ENCODE measurements around the gene CFAP46.
"Not testable (repeated sequence)": the region's sequence is repeated elsewhere in the genome, so short reads cannot be mapped to it uniquely, and the experiment has no call there.

Gene CFAP46

DNA sequence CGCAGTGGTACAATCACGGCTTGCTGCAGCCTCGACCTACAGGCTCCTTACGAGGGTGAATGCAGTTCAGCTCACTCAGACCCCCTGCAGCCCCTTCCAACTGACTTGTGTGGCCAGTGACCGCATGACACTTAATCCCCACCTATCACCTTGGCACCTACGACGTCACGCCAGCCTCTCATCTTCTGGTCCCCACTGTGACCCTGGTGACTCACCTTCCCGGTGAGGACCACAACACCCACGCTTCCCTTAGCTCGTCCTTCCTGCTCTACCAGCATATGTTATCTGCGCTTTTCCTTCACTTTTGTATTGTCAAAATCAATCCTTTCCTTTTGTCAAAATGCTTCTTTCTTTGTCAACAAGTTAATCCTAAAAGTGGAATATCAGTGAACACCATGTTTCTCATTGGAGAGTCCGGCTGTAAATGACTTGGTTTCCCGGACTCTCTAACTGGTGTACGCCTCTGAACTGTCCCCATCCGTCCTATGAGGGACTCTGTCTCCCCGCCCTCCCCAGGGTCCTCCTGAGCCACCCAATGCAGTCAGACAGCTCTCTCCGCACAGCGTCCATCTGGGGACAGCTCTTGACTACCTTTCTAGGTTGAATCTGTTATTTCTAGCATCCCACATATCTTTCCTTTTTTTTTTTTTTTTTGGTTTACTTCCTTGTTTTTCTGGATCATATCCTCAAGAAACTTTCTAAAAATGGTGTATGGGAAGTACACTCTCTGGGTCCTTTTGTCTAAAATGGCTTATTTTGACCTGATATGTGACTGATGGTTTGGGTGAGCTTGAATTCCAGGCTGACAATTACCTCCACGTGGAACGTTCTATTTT is 37.3 kb downstream of the CFAP46 start:
- Histone ChIP-seq H3K9me3 (peaks cover 0 to 16% (median 13%) of the 10 kb centered on the region in 3 donors), H3K4me3 (no peak overlapping the region), H3K36me3 (no peaks in the 10 kb centered on the region), H3K4me1 (no peaks in the 10 kb centered on the region), H3K27ac (no peak overlapping the region), H3K27me3 (peaks cover 0 to 15% of the 10 kb centered on the region in 2 donors)
- DNase-seq = peak in 1 of 2 donors; percentile 16
- TF ChIP-seq, protein P1, sequence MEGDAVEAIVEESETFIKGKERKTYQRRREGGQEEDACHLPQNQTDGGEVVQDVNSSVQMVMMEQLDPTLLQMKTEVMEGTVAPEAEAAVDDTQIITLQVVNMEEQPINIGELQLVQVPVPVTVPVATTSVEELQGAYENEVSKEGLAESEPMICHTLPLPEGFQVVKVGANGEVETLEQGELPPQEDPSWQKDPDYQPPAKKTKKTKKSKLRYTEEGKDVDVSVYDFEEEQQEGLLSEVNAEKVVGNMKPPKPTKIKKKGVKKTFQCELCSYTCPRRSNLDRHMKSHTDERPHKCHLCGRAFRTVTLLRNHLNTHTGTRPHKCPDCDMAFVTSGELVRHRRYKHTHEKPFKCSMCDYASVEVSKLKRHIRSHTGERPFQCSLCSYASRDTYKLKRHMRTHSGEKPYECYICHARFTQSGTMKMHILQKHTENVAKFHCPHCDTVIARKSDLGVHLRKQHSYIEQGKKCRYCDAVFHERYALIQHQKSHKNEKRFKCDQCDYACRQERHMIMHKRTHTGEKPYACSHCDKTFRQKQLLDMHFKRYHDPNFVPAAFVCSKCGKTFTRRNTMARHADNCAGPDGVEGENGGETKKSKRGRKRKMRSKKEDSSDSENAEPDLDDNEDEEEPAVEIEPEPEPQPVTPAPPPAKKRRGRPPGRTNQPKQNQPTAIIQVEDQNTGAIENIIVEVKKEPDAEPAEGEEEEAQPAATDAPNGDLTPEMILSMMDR (IDR thresholded peaks at IDR 0.05) = no peak
- intact Hi-C loops (cut with DNase I; ENCODE audit: low total_unique reads) = no loop called here

DNA sequence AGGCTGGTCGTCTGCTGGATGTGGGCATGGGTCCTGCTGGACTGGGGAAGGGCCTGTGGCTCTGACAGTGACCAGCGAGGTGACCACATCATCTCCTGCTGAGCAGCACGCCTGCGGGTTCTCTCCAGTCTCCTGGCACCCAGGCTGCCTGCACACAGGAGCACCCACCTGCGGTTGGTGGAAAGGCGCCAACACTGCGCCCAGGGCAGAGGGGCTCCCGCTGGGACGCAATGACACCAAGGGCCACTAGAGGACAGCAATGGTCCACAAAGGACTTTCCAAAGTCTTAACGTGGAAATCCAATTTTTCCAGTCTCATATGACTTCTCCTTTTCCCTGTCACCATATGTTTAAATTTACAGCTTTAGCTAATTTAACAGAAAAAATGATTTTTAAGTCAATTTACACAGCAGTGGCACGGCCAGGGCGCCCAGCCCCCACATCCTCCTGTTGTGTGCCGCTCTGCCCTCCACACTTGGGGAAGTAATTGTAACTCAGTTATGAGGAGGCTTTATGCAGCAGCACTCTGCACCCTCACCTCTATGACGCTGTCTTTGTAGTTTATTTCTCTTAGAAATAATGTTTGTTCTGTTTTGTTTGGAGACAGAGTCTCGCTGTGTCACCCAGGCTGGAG is 38.1 kb downstream of the CFAP46 start:
- TF ChIP-seq, protein P1 (IDR thresholded peaks at IDR 0.05) = peak in 1 of 2 experiments; percentile 30
- Histone ChIP-seq H3K9me3 (peaks cover 0 to 16% (median 13%) of the 10 kb centered on the region in 3 donors), H3K4me3 (no peak overlapping the region), H3K27me3 (peaks cover 0 to 8% of the 10 kb centered on the region in 2 donors), H3K4me1 (no peaks in the 10 kb centered on the region), H3K27ac (no peak overlapping the region), H3K36me3 (no peaks in the 10 kb centered on the region)
- DNase-seq = peak in 1 of 2 donors; percentile 12
- intact Hi-C loops (cut with DNase I; ENCODE audit: low total_unique reads) = no loop called here

DNA sequence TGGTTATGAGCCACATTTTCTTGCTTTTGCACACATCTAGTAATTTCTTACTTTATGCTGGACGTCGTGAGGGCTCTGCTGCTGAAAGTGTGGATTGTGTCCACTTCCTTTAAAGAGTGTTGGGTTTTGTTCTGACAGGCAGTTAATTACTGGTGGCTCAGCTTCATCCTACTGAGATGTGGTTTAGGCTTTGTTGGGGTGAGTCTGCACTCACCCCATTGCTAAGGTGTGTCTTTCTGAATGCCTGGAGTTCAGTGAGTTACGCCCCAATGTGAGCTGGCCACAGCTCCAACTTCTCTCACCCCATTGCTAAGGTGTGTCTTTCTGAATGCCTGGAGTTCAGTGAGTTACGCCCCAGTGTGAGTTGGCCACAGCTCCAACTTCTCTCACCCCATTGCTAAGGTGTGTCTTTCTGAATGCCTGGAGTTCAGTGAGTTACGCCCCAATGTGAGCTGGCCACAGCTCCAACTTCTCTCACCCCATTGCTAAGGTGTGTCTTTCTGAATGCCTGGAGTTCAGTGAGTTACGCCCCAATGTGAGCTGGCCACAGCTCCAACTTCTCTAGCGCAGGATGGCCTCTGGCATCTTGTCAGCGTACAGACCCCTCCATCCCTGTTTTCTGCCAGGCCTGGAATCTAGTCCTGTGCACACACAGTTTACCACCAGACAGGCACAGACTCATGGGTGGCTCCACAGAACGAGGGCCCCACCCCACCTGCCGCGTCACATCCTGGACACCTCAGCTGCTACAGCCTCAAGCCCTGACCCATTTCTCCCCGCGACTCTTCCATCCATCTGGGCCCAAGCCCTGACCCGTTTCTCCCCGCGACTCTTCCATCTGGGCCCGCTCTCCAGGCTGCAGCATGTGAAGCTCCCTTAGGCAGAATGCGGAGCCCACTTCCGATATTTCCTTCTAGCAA is 39.5 kb downstream of the CFAP46 start:
- intact Hi-C loops (cut with DNase I; ENCODE audit: low total_unique reads); H3K4me3 ChIP-seq; H3K36me3 ChIP-seq; H3K27ac ChIP-seq; H3K4me1 ChIP-seq: not testable (repeated sequence)
- peaks cover 0 to 13% of the 10 kb centered on the region in 2 donors for H3K27me3 ChIP-seq
- H3K9me3 ChIP-seq = peaks cover 0 to 16% (median 13%) of the 10 kb centered on the region in 3 donors
- DNase-seq = peak in 1 of 2 donors; percentile 16

DNA sequence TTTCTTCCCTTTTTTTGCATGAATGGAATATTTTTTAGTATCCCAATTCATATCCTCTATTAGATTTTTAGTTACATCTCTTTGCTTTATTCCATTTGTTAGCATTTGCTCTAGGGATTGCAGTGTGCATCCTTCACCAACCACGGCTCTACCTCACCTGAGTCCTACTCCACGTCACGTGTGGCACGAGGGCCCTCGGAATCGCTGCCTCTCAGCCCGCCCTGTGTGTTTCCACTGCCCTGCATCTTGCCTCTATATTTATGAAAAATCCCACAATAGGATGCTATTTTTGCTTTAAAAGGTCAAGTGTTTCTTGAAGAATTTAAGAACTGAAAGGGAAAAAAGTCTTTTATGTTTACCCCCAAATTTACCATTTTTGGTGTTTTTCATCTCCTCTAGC is 41.0 kb downstream of the CFAP46 start:
- Histone ChIP-seq H3K4me1 (no peaks in the 10 kb centered on the region), H3K27ac (no peak overlapping the region), H3K9me3 (peaks cover 0 to 16% (median 13%) of the 10 kb centered on the region in 3 donors), H3K4me3 (no peak overlapping the region), H3K36me3 (no peaks in the 10 kb centered on the region), H3K27me3 (peaks cover 0 to 13% of the 10 kb centered on the region in 2 donors)
- TF ChIP-seq, protein P1 (IDR thresholded peaks at IDR 0.05) = no peak
- intact Hi-C loops (cut with DNase I; ENCODE audit: low total_unique reads) = no loop called here
- no peak for DNase-seq

DNA sequence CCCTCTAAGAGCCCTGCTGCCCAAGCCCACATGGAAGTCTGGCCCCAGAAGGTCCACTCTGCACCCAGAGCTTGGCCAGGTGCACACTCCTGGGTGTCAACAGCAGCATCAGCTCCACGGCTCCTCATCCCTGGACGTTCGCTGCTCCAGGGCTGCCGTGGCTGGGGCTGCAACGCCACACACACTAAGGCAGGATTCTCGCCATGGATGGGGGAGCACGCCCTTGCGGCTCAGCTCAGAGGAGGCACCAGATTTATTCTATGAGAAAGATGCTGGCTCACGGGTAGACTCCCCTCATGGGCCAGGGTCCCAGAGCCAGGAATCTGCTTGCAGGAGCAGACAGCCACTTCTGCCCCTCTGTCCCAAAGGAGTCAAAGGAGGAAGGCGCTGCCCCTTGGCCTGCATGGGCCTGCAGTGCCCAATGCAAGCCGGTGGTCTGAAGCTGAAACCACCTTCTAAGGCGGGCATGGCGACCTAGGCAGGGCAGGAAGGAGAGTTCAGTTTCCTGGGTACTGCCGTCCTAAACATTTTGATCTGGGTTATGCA is 42.1 kb downstream of the CFAP46 start:
- intact Hi-C loops (cut with DNase I; ENCODE audit: low total_unique reads) = no loop called here
- no peaks in the 10 kb centered on the region for H3K4me1 ChIP-seq
- TF ChIP-seq, protein P1 (IDR thresholded peaks at IDR 0.05) = no peak

More for the DNA sequence above, 42.1 kb downstream of the CFAP46 start:
- Histone ChIP-seq H3K27me3 (peaks cover 0 to 9% of the 10 kb centered on the region in 2 donors), H3K9me3 (peaks cover 0 to 6% (median 5%) of the 10 kb centered on the region in 3 donors), H3K4me3 (no peak overlapping the region), H3K27ac (no peak overlapping the region), H3K36me3 (no peaks in the 10 kb centered on the region)
- DNase-seq = peak in 1 of 2 donors; percentile 10

Data from tibial artery (tissue), 4 donors.